SK-MEL-5 (cell line): Measurements from ENCODE around the gene NDUFB8. TPM values are rescaled to one million over a fixed set of nuclear protein-coding genes. Genes with fewer than 3 reads are reported as not detected.
"Not testable (repeated sequence)": the region's sequence is repeated elsewhere in the genome, so short reads cannot be mapped to it uniquely, and the experiment has no call there.

ENCODE experiments used
- DNase-seq: peaks from one replicate; pipeline ENCODE4 v3.0.0-alpha.2; 2016; ENCODE audit warnings: low read depth, low spot score
- in situ Hi-C: cut with HindIII; loops from 2 replicates; pipeline ENCODE4 v1.10.0; 2016; ENCODE audit warnings: low sequenced_read_pairs, high pct_unique_total_duplicates, low pct_unique_long_range_greater_than_20kb
- polyA plus RNA-seq, 2 experiments: library from polyadenylated mRNA; depleted of rRNA; stranded (reverse); fragments of >200 nt; gene quantifications; 2 replicates each; pipeline ENCODE4 v1.2.3, GENCODE V29; 2015
- total RNA-seq: library from RNA; depleted of rRNA; stranded (reverse); fragments of >200 nt; shearing (Covaris generic); gene quantifications from 2 replicates; pipeline ENCODE4 v1.2.3, GENCODE V29; 2014; rRNA removed

Gene NDUFB8
- 447 and 448 TPM in 2 replicates for total RNA-seq
- 227 and 343 TPM in 2 replicates for polyA plus RNA-seq (2015; cell fraction: cytosol; rRNA removed)
- polyA plus RNA-seq (2015; cell fraction: nucleus; rRNA removed) = 73.7 and 80.2 TPM in 2 replicates

- peak; percentile 84 for DNase-seq
- in situ Hi-C loops = no loop called here
These were observed at the start of gene NDUFB8 for GRCh38 chr10:100529475-100530298. Gene NDUFB8, minus strand, starts transcription at chr10:100529871. Its CDS starts 20 bp downstream, at chr10:100529851.

GRCh38 chr10:100576282-100576635 lies 46.6 kb upstream of the NDUFB8 start:
- in situ Hi-C loops = no loop called here
- DNase-seq = no peak

GRCh38 chr10:100575585-100576281 lies 46.1 kb upstream of the NDUFB8 start:
- in situ Hi-C loops = no loop called here
- DNase-seq = no peak

- DNase-seq, in situ Hi-C loops: not testable (repeated sequence)
These were observed 45.5 kb upstream of the NDUFB8 start for GRCh38 chr10:100575146-100575545.

- no peak for DNase-seq
- in situ Hi-C loops = loop anchor here (25.0 kb wide), 1 partner anchor 316 kb away; no protein-coding TSS in a partner anchor
These were observed 41.6 kb upstream of the NDUFB8 start for GRCh38 chr10:100571084-100571856.

- in situ Hi-C loops = loop anchor here (25.0 kb wide), 1 partner anchor 317 kb away; no protein-coding TSS in a partner anchor
- no peak for DNase-seq
These were observed 40.8 kb upstream of the NDUFB8 start for GRCh38 chr10:100570506-100570905.

GRCh38 chr10:100569687-100570481 lies 40.2 kb upstream of the NDUFB8 start:
- DNase-seq = no peak
- in situ Hi-C loops = loop anchor here (25.0 kb wide), 1 partner anchor 317 kb away; no protein-coding TSS in a partner anchor

- in situ Hi-C loops = loop anchor here (25.0 kb wide), 1 partner anchor 318 kb away; no protein-coding TSS in a partner anchor
- no peak for DNase-seq
These were observed 39.2 kb upstream of the NDUFB8 start for GRCh38 chr10:100568912-100569311.

- DNase-seq = no peak
- in situ Hi-C loops = loop anchor here (25.0 kb wide), 1 partner anchor 319 kb away; no protein-coding TSS in a partner anchor
These were observed 38.2 kb upstream of the NDUFB8 start for GRCh38 chr10:100567826-100568225.

GRCh38 chr10:100567249-100567648 lies 37.6 kb upstream of the NDUFB8 start:
- in situ Hi-C loops = loop anchor here (25.0 kb wide), 1 partner anchor 320 kb away; no protein-coding TSS in a partner anchor
- DNase-seq = no peak

GRCh38 chr10:100566561-100566960 lies 36.9 kb upstream of the NDUFB8 start:
- no peak for DNase-seq
- in situ Hi-C loops = loop anchor here (25.0 kb wide), 1 partner anchor 321 kb away; no protein-coding TSS in a partner anchor

- in situ Hi-C loops = loop anchor here (25.0 kb wide), 1 partner anchor 322 kb away; no protein-coding TSS in a partner anchor
- DNase-seq = no peak
These were observed 35.7 kb upstream of the NDUFB8 start for GRCh38 chr10:100565206-100565985.

GRCh38 chr10:100562008-100562672 lies 32.5 kb upstream of the NDUFB8 start:
- in situ Hi-C loops = loop anchor here (25.0 kb wide), 1 partner anchor 325 kb away; no protein-coding TSS in a partner anchor
- peak; percentile 73 for DNase-seq

- in situ Hi-C loops = loop anchor here (25.0 kb wide), 1 partner anchor 326 kb away; no protein-coding TSS in a partner anchor
- no peak for DNase-seq
These were observed 31.3 kb upstream of the NDUFB8 start for GRCh38 chr10:100561005-100561404.

- DNase-seq = no peak
- in situ Hi-C loops = loop anchor here (25.0 kb wide), 1 partner anchor 327 kb away; no protein-coding TSS in a partner anchor
These were observed 30.6 kb upstream of the NDUFB8 start for GRCh38 chr10:100560248-100560647.
